Measurements from ENCODE around the gene SMOC2. TPM values are rescaled to one million over a fixed set of nuclear protein-coding genes. Genes with fewer than 3 reads are reported as not detected.

SMOC2 gene
- total RNA-seq, 1 experiment from 2014 or later = 2.1 TPM

DNA sequence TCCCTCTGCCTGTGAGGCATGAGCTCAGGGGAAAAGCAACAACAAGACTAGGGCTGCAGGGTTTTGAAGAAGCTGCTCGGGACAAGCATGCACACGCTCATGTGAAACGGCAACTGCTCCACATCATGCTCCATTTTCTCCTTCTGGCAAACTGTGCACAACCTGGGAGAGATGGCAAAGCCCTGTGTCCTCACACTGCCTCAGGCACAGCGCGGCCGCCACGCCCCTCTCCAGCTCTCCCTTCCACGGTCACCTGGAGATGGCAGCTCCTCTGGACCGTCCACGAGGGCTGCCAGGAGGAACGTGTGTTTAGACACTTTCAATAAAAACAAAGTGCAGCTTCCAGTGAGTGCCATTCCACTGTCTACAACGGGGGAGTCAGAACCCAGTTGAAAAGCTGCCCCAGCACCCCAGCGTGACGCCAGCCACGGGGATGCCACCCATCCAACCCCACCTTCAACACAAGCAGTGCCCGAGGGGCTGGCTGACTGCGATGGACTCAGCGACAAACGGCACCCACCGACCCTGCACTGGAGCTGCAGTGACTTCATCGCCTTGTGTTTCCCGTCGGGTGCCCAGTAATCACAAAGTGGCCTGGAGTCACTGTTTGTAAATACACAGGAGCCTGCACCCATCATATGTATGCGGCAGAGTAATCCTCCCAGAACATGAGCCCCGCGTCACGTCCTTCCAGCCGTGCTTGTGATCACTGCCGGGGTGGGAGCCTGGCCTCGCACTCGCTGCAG is 16.1 kb downstream of the SMOC2 start:
- WGBS (ENCODE audit: extremely low coverage, insufficient read length, low lambda C conversion rate) = no CpG with 5 or more reads among the region's 31 CpGs
- Mint-ChIP-seq H3K27ac (no peak overlapping the region; a peak in 2 of 7 replicates), H3K4me1 (peaks cover 5 to 22% of the 10 kb centered on the region in 2 experiments), H3K9me3 (no peaks in the 10 kb centered on the region), H3K36me3 (ENCODE audit: insufficient read depth in 1 of 3, low read depth in 3 of 3) (no peaks in the 10 kb centered on the region), H3K4me3 (no peak overlapping the region), H3K27me3 (ENCODE audit: low read depth) (no peaks in the 10 kb centered on the region; the same call in 1 of the 2 replicates)
- Histone ChIP-seq H2BK120ac (ENCODE audit: low read depth, low read length, poor library complexity, severe bottlenecking) (no peak overlapping the region), H2BK15ac (ENCODE audit: low read depth, low read length) (no peak overlapping the region), H3K79me2 (ENCODE audit: insufficient read depth, low read length) (no peaks in the 10 kb centered on the region), H2BK12ac (ENCODE audit: insufficient read length, low read depth, low read length) (no peak overlapping the region), H3K18ac (ENCODE audit: insufficient read length, low read depth, low read length) (no peak overlapping the region), H3K9ac (ENCODE audit: extremely low read depth, insufficient read length, low read length) (no peak overlapping the region), H4K5ac (ENCODE audit: insufficient read length, low read depth, low read length) (no peak overlapping the region), H2AFZ (ENCODE audit: low read length) (no peak overlapping the region), H4K91ac (ENCODE audit: insufficient read length, low read depth, low read length) (no peak overlapping the region), H3K4ac (ENCODE audit: low read depth, low read length) (no peak overlapping the region), H3K4me1 (ENCODE audit: insufficient read depth, low read length) (no peaks in the 10 kb centered on the region), H3K79me1 (ENCODE audit: insufficient read depth, low read depth, low read length, poor library complexity, severe bottlenecking) (no peaks in the 10 kb centered on the region), H4K8ac (replicated peaks; ENCODE audit: insufficient read length, low read depth, low read length) (no peak overlapping the region), H3K4me2 (ENCODE audit: insufficient read depth, insufficient read length, low read length) (no peak overlapping the region), H3K23ac (ENCODE audit: insufficient read length, low read depth, low read length) (no peak overlapping the region), H3K27ac (ENCODE audit: insufficient read length, low read depth, low read length) (no peak overlapping the region), H3K9me3 (ENCODE audit: control insufficient read depth, low read depth, low read length) (no peaks in the 10 kb centered on the region), H3K27me3 (ENCODE audit: insufficient read depth, low read length) (no peaks in the 10 kb centered on the region), H2BK5ac (ENCODE audit: insufficient read length, low read length) (no peak overlapping the region), H4K20me1 (ENCODE audit: control insufficient read depth, insufficient read depth, insufficient read length) (no peaks in the 10 kb centered on the region), H3K23me2 (ENCODE audit: insufficient read length, low read depth, low read length, poor library complexity, severe bottlenecking) (no peaks in the 10 kb centered on the region), H3T11ph (ENCODE audit: low read length) (no peak overlapping the region), H3K14ac (ENCODE audit: insufficient read depth, low read length) (no peak overlapping the region; the same call in 1 of the 2 replicates), H3K56ac (ENCODE audit: insufficient read length, low read depth, low read length) (no peak overlapping the region), H2BK20ac (ENCODE audit: low read depth, low read length, poor library complexity, severe bottlenecking) (no peak overlapping the region), H2AK5ac (ENCODE audit: insufficient read length, low read length) (no peak overlapping the region)
- no peak for DNase-seq
- TF ChIP-seq, protein P1, sequence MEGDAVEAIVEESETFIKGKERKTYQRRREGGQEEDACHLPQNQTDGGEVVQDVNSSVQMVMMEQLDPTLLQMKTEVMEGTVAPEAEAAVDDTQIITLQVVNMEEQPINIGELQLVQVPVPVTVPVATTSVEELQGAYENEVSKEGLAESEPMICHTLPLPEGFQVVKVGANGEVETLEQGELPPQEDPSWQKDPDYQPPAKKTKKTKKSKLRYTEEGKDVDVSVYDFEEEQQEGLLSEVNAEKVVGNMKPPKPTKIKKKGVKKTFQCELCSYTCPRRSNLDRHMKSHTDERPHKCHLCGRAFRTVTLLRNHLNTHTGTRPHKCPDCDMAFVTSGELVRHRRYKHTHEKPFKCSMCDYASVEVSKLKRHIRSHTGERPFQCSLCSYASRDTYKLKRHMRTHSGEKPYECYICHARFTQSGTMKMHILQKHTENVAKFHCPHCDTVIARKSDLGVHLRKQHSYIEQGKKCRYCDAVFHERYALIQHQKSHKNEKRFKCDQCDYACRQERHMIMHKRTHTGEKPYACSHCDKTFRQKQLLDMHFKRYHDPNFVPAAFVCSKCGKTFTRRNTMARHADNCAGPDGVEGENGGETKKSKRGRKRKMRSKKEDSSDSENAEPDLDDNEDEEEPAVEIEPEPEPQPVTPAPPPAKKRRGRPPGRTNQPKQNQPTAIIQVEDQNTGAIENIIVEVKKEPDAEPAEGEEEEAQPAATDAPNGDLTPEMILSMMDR (conservative IDR thresholded peaks at IDR 0.05) = no peak
